ENCODE results near the gene NHLRC1. TPM values are rescaled to one million over a fixed set of nuclear protein-coding genes. Genes with fewer than 3 reads are reported as not detected.

NHLRC1 gene
- polyA plus RNA-seq, 3 donors = 2.0 to 2.6 (median 2.3) TPM

DNA sequence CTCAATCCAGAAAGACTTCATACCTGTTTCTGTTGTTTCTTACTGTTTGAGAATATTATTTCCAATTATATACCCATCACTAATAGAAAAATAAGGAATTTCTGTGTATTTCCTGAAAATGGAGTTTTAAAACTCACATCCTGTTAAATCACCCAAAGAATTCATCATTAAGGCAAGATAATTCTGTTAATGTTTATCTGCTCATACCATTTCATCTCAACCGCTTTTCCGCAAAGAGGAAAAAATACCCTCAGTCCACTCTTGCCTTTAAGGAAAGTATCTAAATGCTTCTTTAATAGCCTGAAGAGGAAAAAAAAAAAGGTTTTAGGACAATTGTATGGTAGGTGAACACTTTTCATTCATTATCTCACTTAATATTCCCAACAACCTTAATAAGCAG lies 25.1 kb upstream of the NHLRC1 start:
- DNase-seq (ENCODE audit: extremely low read depth in 1 of 11, low read depth in 9 of 11, low spot score in 4 of 11) = no peak

GRCh38 chr6:18147160-18147559 lies 24.7 kb upstream of the NHLRC1 start:
- DNase-seq (ENCODE audit: extremely low read depth in 1 of 11, low read depth in 9 of 11, low spot score in 4 of 11) = no peak

- DNase-seq (ENCODE audit: extremely low read depth in 1 of 11, low read depth in 9 of 11, low spot score in 4 of 11) = no peak
These were observed 20.0 kb upstream of the NHLRC1 start for GRCh38 chr6:18142591-18142861.

GRCh38 chr6:18141805-18142590 lies 19.5 kb upstream of the NHLRC1 start:
- no peak for DNase-seq (ENCODE audit: extremely low read depth in 1 of 11, low read depth in 9 of 11, low spot score in 4 of 11)

GRCh38 chr6:18139935-18140621 lies 17.6 kb upstream of the NHLRC1 start:
- DNase-seq (ENCODE audit: extremely low read depth in 1 of 11, low read depth in 9 of 11, low spot score in 4 of 11) = no peak

DNA sequence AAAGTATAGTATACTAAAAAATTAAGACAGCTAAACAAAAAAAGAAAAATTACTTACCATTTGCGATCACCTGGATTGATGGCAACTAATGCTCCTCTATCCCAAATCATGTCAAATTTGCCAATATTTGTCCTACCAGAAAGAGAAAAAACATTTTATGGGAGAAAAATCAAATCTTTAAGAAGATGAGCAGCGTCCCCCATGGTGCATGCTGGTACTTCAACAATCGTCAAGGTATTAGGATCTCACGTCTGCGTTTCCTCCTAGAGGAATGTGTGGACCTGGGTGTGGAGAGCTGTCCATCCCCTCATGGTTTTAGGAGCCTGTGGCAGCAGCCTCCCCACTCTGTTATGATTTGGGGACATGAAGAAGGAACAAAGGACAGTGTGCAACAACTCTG lies 16.4 kb upstream of the NHLRC1 start:
- DNase-seq (ENCODE audit: extremely low read depth in 1 of 11, low read depth in 9 of 11, low spot score in 4 of 11) = no peak

DNA sequence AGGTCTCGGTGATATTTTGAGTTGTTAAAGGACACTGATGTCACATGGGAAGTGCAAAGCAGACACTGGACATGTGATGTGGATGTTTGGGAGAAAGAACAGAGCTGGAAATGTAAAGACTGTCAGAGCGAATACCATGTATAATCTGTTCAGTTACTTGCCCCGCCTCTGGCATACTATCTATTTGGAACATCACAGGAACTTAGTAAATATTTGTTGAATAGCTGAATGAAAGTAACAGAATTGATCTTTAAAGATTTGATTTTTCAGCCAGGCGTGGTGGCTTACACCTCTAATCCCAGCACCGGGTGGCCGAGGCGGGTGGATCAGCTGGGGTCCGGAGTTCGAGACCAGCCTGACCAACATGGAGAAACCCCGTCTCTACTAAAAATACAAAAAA lies 13.8 kb upstream of the NHLRC1 start:
- DNase-seq (ENCODE audit: extremely low read depth in 1 of 11, low read depth in 9 of 11, low spot score in 4 of 11) = no peak

GRCh38 chr6:18135171-18135570 lies 12.7 kb upstream of the NHLRC1 start:
- DNase-seq (ENCODE audit: extremely low read depth in 1 of 11, low read depth in 9 of 11, low spot score in 4 of 11) = no peak

- DNase-seq (ENCODE audit: extremely low read depth in 1 of 11, low read depth in 9 of 11, low spot score in 4 of 11) = no peak
These were observed 9.9 kb upstream of the NHLRC1 start for GRCh38 chr6:18132346-18132745.

DNA sequence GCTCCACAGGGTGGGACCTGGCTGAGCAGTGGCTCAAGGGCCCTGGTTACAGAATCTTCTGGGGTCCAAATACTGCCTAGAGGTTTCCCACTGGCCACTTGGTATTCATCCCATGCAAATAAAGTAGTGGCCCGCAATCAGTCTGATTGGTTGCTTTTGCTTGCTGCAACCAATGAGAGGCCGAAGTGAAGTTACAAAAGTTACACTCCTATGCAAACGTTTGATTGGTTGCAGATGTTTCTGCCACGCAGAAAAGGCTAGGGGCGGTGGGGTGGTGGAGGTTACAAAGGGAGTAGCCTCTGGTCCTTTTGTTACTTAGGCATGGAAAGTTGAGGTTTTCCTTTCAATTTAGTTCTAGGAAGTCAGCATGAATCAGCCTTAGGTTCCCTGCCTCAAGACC lies 3.6 kb upstream of the NHLRC1 start:
- DNase-seq (ENCODE audit: extremely low read depth in 1 of 11, low read depth in 9 of 11, low spot score in 4 of 11) = no peak

DNA sequence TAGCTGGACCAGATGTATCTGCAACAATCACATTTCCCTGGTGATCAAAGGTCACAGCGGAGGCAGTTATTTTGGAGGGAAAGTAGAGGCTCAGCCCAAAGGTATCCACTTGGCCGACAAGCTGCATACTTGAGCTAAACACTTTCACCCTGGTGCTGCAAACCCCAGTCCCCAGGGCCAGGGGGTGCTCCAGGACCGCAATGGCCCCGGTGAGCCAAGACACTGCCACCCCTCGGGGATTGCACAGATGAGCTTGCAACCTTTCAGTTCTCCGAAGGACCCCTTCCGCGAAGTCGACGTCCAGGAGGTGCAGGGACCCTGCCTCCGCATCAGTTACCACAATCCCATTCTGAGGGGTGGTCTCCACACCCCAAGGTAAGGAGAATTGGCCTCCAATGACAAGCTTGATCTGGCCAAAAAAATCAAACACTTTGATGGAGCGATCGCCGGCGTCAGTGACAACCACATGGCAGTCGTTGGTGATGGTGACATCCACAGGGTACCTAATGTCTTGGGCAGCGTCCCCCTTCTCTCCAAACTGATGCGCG lies 823 bp downstream of the NHLRC1 start:
- DNase-seq (ENCODE audit: extremely low read depth in 1 of 11, low read depth in 9 of 11, low spot score in 4 of 11) = no peak

GRCh38 chr6:18119236-18119635 lies 3.2 kb downstream of the NHLRC1 start:
- no peak for DNase-seq (ENCODE audit: extremely low read depth in 1 of 11, low read depth in 9 of 11, low spot score in 4 of 11)

- no peak for DNase-seq (ENCODE audit: extremely low read depth in 1 of 11, low read depth in 9 of 11, low spot score in 4 of 11)
These were observed 4.1 kb downstream of the NHLRC1 start for GRCh38 chr6:18118330-18118729.

- DNase-seq (ENCODE audit: extremely low read depth in 1 of 11, low read depth in 9 of 11, low spot score in 4 of 11) = no peak
These were observed 5.3 kb downstream of the NHLRC1 start for GRCh38 chr6:18117136-18117535.

GRCh38 chr6:18115356-18115755 lies 7.1 kb downstream of the NHLRC1 start:
- DNase-seq (ENCODE audit: extremely low read depth in 1 of 11, low read depth in 9 of 11, low spot score in 4 of 11) = no peak

- no peak for DNase-seq (ENCODE audit: extremely low read depth in 1 of 11, low read depth in 9 of 11, low spot score in 4 of 11)
These were observed 12.3 kb downstream of the NHLRC1 start for GRCh38 chr6:18110162-18110561.

DNA sequence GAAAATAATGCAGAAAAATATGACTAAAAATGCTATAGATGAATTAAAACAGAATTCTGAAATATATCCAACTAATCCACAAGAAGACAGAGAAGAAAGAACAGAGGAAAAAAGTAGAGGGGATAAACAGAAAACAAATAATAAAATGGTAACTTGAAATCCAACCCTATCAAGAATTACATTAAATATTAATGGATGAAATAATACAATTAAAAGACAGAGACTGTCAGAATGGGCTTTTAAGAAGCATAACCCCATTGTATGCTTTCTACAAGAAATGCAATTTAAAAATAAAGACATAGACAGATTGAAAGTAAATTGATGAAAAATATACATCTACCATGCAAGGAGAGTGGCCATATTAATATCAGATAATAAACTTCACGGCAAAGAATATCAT lies 15.4 kb downstream of the NHLRC1 start:
- DNase-seq (ENCODE audit: extremely low read depth in 1 of 11, low read depth in 9 of 11, low spot score in 4 of 11) = no peak

GRCh38 chr6:18102783-18103509 lies 19.5 kb downstream of the NHLRC1 start:
- DNase-seq (ENCODE audit: extremely low read depth in 1 of 11, low read depth in 9 of 11, low spot score in 4 of 11) = no peak

DNA sequence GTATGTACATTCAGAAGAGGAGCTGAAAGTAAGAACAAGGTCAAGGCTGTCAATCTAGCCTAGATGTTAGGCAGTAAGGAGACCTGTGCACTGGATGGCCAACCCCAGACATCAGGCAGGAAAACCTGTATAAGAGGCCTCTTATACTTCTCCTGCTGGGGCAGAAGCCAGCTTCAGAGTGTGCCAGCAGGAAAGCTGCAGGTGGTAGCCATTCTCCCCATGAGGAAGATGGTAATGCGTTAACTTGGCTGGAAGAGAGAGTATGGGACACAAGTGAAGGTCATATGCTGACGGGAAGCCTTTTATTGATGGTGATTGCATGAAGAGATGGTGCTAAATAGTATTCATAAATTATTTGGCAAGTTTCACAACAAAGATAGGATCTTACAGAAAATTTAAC lies 20.6 kb downstream of the NHLRC1 start:
- DNase-seq (ENCODE audit: extremely low read depth in 1 of 11, low read depth in 9 of 11, low spot score in 4 of 11) = no peak

DNA sequence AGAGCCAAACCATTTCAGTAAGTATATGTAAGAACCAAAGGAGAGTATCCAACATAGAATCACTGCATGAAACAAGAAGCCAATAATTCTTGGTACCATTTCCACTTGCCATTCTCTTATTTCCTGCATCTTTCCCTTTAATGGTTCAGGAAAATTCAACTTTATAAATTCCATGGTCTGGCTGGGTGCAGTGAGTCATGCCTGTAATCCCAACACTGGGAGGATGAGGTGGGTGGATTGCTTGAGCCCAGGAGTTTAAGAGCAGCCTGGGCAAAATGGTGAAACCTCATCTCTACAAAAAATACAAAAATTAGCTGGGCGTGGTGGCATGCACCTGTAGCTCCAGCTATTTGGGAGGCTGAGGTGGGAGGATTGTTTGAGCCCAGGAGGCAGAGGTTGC lies 21.2 kb downstream of the NHLRC1 start:
- DNase-seq (ENCODE audit: extremely low read depth in 1 of 11, low read depth in 9 of 11, low spot score in 4 of 11) = no peak

Data from renal cortex interstitium (tissue), 11 donors.